HEK293 (cell line): ENCODE data around the gene ADNP.
A peak's percentile ranks its signal among the peaks of the same experiment; 100 is the strongest.

Source experiments
- CTCF ChIA-PET: fragments of 350-600 bp; formaldehyde crosslinking; extraction: SDS; loops from one replicate; lab custom pipeline; 2021; ENCODE audit warnings: antibody characterized with exemption; lab: Yijun Ruan, JAX
- POLR2A ChIA-PET: fragments of 300-600 bp; formaldehyde crosslinking; extraction: SDS; loops from one replicate; lab custom pipeline; 2020; ENCODE audit warnings: antibody characterized with exemption, inconsistent platforms; lab: Yijun Ruan, JAX
- H3K27ac ChIP-seq: fragments of 200-500 bp; sonication (Bioruptor generic); 2 replicates; pipeline ENCODE4 v1.5.1; 2014; ENCODE audit warnings: low read depth, low read length, control low read depth, inconsistent platforms; ENCODE audit errors: extremely low read depth
- H3K36me3 ChIP-seq, 2 experiments: fragments of 200-500 bp in 1 of 2; sonication (Bioruptor generic) in 1 of 2; 1 replicate in 1 of 2; 2 replicates in 1 of 2; pipeline ENCODE4 v1.5.1; 2014 to 2017; ENCODE audit warnings: inconsistent platforms in 2 of 2, low read length in 2 of 2; ENCODE audit not compliant: control insufficient read depth in 2 of 2, insufficient read depth in 1 of 2
- H3K4me1 ChIP-seq: fragments of 200-500 bp; sonication (Bioruptor generic); 2 replicates; pipeline ENCODE4 v1.5.1; 2014; ENCODE audit warnings: mild to moderate bottlenecking, low read length, inconsistent platforms; ENCODE audit not compliant: control insufficient read depth, insufficient read depth
- H3K4me3 ChIP-seq: 2 replicates; pipeline ENCODE4 v1.5.1; 2011; ENCODE audit warnings: low read depth, mild to moderate bottlenecking, control low read depth, low read length, moderate library complexity
- H3K9me3 ChIP-seq: fragments of 200-500 bp; sonication (Bioruptor generic); 2 replicates; pipeline ENCODE4 v1.5.1; 2014; ENCODE audit warnings: low read depth, low read length, inconsistent platforms; ENCODE audit not compliant: control insufficient read depth, insufficient read depth
- KLF8 ChIP-seq: fragments of 450-650 bp; formaldehyde crosslinking; IDR thresholded peaks from 2 replicates; pipeline ENCODE4 v1.5.1; 2016; ENCODE audit warnings: missing biosample characterization, missing genetic modification characterization
- ZBTB7A ChIP-seq: fragments of 450-650 bp; formaldehyde crosslinking; IDR thresholded peaks from 2 replicates; pipeline ENCODE4 v1.5.1; 2016; ENCODE audit warnings: low read depth, missing biosample characterization, missing genetic modification characterization
- ZNF2 ChIP-seq: fragments of 450-650 bp; formaldehyde crosslinking; IDR thresholded peaks from 2 replicates; pipeline ENCODE4 v1.5.1; 2016; ENCODE audit warnings: missing biosample characterization, missing genetic modification characterization
- ZNF214 ChIP-seq: fragments of 450-650 bp; formaldehyde crosslinking; IDR thresholded peaks from 2 replicates; pipeline ENCODE4 v1.5.1; 2017; ENCODE audit warnings: missing biosample characterization, mild to moderate bottlenecking, missing genetic modification characterization, borderline replicate concordance
- ZNF302 ChIP-seq: fragments of 450-650 bp; formaldehyde crosslinking; IDR thresholded peaks from 2 replicates; pipeline ENCODE4 v1.5.1; 2016; ENCODE audit warnings: missing biosample characterization, missing genetic modification characterization, low read depth
- ZNF354C ChIP-seq: fragments of 450-650 bp; formaldehyde crosslinking; IDR thresholded peaks from 2 replicates; pipeline ENCODE4 v1.5.1; 2016; ENCODE audit warnings: missing biosample characterization, missing genetic modification characterization, low read depth, borderline replicate concordance
- ZNF416 ChIP-seq: fragments of 450-650 bp; formaldehyde crosslinking; IDR thresholded peaks from 2 replicates; pipeline ENCODE4 v1.5.1; 2016; ENCODE audit warnings: missing biosample characterization, missing genetic modification characterization
- ZNF426 ChIP-seq: fragments of 450-650 bp; formaldehyde crosslinking; IDR thresholded peaks from 2 replicates; pipeline ENCODE4 v1.5.1; 2017; ENCODE audit warnings: missing biosample characterization, missing genetic modification characterization, mild to moderate bottlenecking, inconsistent platforms, moderate library complexity
- ZNF571 ChIP-seq: fragments of 450-650 bp; formaldehyde crosslinking; IDR thresholded peaks from 2 replicates; pipeline ENCODE4 v1.5.0; 2017; ENCODE audit warnings: missing biosample characterization, missing genetic modification characterization
- ZNF624 ChIP-seq: fragments of 450-650 bp; formaldehyde crosslinking; IDR thresholded peaks from 2 replicates; pipeline ENCODE4 v1.5.1; 2017; ENCODE audit warnings: missing biosample characterization, missing genetic modification characterization
- ZNF707 ChIP-seq: fragments of 450-650 bp; formaldehyde crosslinking; IDR thresholded peaks from 2 replicates; pipeline ENCODE4 v1.5.1; 2016; ENCODE audit warnings: missing biosample characterization, missing genetic modification characterization
- ZNF837 ChIP-seq: fragments of 450-650 bp; formaldehyde crosslinking; IDR thresholded peaks from 2 replicates; pipeline ENCODE4 v1.5.1; 2016; ENCODE audit warnings: missing biosample characterization, missing genetic modification characterization
- TF ChIP-seq, protein P1 (sequence below): fragments of 450-650 bp; formaldehyde crosslinking; IDR thresholded peaks from 2 replicates; pipeline ENCODE4 v1.5.1; 2016; ENCODE audit warnings: missing biosample characterization, missing genetic modification characterization
- TF ChIP-seq, protein P2 (sequence below): fragments of 450-650 bp; formaldehyde crosslinking; IDR thresholded peaks from 2 replicates; pipeline ENCODE4 v1.5.1; 2017; ENCODE audit warnings: missing biosample characterization, missing genetic modification characterization
- TF ChIP-seq, protein P3 (sequence below): fragments of 450-650 bp; formaldehyde crosslinking; optimal IDR thresholded peaks from 2 replicates; pipeline ENCODE3; 2016; ENCODE audit warnings: missing biosample characterization, mild to moderate bottlenecking, missing genetic modification characterization
- TF ChIP-seq, protein P4 (sequence below): fragments of 450-650 bp; formaldehyde crosslinking; conservative IDR thresholded peaks from 2 replicates; pipeline ENCODE4 v1.5.1; 2016; ENCODE audit warnings: low read depth, missing biosample characterization, missing genetic modification characterization
- TF ChIP-seq, protein P5 (sequence below): fragments of 450-650 bp; formaldehyde crosslinking; IDR thresholded peaks from 2 replicates; pipeline ENCODE4 v1.5.1; 2016; ENCODE audit warnings: missing biosample characterization, missing genetic modification characterization
- TF ChIP-seq, protein P6 (sequence below): IDR thresholded peaks from 2 replicates; pipeline ENCODE4 v1.6.1; 2011; ENCODE audit warnings: mild to moderate bottlenecking, low read depth, low read length, borderline replicate concordance

Gene ADNP

DNA sequence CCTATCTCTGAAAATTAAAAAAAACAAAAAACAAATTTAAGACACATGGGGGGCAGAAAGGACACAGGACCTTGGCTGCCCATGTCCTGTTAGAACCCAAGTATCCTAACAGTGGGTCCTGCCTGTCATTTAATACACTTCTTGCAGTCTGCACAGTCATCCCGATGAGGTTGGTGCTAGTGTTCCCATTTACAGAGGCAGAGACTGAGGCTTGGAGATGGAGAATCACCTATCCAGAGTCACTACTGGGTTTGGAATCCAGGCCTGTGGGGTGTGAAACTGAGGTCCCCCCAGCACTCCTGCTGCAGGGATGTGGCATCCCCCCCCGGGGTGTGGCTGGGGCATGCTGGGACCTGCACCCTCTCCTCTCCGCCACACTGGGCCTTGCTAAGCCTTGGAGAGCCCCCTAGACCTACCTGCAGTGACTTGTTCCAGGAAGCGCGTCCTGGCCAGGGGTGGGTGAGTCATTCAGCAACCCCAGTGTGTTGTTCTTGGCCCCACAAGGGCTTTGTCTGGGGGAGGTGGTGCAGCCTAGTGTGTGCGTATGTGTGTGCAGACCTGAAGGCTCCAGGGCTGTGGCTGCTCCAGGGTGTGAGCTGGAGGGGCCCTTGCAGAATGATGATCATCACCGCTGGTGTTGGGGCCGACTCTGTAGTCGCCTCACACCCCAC is 86.7 kb downstream of the ADNP start (continued):
- TF ChIP-seq, protein P1, sequence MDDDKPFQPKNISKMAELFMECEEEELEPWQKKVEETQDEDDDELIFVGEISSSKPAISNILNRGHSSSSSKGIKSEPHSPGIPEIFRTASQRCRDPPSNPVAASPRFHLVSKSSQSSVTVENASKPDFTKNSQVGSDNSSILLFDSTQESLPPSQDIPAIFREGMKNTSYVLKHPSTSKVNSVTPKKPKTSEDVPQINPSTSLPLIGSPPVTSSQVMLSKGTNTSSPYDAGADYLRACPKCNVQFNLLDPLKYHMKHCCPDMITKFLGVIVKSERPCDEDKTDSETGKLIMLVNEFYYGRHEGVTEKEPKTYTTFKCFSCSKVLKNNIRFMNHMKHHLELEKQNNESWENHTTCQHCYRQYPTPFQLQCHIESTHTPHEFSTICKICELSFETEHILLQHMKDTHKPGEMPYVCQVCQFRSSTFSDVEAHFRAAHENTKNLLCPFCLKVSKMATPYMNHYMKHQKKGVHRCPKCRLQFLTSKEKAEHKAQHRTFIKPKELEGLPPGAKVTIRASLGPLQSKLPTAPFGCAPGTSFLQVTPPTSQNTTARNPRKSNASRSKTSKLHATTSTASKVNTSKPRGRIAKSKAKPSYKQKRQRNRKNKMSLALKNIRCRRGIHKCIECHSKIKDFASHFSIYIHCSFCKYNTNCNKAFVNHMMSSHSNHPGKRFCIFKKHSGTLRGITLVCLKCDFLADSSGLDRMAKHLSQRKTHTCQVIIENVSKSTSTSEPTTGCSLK (tag by site-specific recombination): no peak
- TF ChIP-seq ZBTB7A (tag by site-specific recombination) (no peak), ZNF416 (tag by site-specific recombination) (no peak), ZNF624 (tag by site-specific recombination) (no peak), ZNF571 (no peak), ZNF2 (tag by site-specific recombination) (0 out of 2 replicates have a peak, but pooled peaks have one; percentile 33), KLF8 (tag by site-specific recombination) (no peak), ZNF707 (no peak), ZNF426 (no peak), ZNF837 (no peak), ZNF214 (tag by site-specific recombination) (no peak)
- TF ChIP-seq, protein P2, sequence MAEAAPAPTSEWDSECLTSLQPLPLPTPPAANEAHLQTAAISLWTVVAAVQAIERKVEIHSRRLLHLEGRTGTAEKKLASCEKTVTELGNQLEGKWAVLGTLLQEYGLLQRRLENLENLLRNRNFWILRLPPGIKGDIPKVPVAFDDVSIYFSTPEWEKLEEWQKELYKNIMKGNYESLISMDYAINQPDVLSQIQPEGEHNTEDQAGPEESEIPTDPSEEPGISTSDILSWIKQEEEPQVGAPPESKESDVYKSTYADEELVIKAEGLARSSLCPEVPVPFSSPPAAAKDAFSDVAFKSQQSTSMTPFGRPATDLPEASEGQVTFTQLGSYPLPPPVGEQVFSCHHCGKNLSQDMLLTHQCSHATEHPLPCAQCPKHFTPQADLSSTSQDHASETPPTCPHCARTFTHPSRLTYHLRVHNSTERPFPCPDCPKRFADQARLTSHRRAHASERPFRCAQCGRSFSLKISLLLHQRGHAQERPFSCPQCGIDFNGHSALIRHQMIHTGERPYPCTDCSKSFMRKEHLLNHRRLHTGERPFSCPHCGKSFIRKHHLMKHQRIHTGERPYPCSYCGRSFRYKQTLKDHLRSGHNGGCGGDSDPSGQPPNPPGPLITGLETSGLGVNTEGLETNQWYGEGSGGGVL (tag by site-specific recombination): peak; percentile 80
- TF ChIP-seq, protein P3, sequence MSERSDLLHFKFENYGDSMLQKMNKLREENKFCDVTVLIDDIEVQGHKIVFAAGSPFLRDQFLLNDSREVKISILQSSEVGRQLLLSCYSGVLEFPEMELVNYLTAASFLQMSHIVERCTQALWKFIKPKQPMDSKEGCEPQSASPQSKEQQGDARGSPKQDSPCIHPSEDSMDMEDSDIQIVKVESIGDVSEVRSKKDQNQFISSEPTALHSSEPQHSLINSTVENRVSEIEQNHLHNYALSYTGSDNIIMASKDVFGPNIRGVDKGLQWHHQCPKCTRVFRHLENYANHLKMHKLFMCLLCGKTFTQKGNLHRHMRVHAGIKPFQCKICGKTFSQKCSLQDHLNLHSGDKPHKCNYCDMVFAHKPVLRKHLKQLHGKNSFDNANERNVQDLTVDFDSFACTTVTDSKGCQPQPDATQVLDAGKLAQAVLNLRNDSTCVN (tag by site-specific recombination): no peak

DNA sequence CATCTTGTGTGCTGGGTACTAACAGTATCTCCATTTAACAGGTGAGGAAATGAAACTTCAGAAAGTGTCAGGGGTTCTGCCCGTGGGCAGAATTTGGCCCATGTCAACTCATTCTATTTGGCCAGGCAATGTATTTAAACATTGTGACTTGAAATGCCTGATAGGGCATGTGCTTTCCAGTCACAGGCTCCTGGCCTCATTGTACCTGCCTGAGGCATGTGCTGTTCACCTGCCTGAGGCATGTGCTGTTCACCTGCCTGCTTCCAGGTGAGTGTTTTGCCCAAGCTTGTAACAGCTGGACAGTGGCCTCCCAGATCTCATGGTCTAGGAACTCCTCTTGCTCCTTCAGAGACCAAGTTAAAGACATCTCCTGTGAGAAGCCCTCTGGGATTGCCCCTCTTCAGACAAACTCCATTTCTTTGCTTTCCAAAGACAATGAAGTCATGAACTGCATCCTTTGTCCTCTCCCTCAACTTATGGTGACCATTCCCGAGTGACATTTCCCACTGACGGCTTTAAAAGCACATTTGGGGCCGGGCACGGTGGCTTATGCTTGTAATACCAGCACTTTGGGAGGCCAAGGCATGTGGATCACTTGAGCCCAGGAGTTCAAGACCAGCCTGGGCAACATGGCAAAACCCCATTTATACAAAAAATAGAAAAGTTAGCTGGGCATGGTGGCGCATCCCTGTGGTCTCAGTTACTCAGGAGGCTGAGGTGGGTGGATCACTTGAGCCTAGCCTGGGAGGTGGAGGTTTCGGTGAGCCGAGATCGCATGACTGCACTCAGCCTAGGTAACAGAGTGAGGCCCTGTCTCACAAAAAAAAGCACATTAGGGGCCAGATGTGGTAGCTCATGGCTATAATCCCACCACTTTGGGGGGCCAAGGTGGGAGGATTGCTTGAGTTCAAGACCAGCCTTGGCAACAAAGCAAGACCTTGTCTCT is 87.6 kb downstream of the ADNP start:
- Histone ChIP-seq H3K4me1 (peaks cover 4% of the 10 kb centered on the region; the same call in 1 of the 2 replicates), H3K27ac (no peak overlapping the region), H3K36me3 (peaks cover 0 to 6% of the 10 kb centered on the region in 2 experiments; a peak in 1 of 3 replicates), H3K4me3 (no peak overlapping the region), H3K9me3 (no peaks in the 10 kb centered on the region)
- POLR2A ChIA-PET: no interaction called here
- CTCF ChIA-PET: interaction anchor here (0.7 kb wide), 1 partner anchor 56 kb away, joined by 3 read pairs; no protein-coding TSS in a partner anchor
- TF ChIP-seq, protein P4, sequence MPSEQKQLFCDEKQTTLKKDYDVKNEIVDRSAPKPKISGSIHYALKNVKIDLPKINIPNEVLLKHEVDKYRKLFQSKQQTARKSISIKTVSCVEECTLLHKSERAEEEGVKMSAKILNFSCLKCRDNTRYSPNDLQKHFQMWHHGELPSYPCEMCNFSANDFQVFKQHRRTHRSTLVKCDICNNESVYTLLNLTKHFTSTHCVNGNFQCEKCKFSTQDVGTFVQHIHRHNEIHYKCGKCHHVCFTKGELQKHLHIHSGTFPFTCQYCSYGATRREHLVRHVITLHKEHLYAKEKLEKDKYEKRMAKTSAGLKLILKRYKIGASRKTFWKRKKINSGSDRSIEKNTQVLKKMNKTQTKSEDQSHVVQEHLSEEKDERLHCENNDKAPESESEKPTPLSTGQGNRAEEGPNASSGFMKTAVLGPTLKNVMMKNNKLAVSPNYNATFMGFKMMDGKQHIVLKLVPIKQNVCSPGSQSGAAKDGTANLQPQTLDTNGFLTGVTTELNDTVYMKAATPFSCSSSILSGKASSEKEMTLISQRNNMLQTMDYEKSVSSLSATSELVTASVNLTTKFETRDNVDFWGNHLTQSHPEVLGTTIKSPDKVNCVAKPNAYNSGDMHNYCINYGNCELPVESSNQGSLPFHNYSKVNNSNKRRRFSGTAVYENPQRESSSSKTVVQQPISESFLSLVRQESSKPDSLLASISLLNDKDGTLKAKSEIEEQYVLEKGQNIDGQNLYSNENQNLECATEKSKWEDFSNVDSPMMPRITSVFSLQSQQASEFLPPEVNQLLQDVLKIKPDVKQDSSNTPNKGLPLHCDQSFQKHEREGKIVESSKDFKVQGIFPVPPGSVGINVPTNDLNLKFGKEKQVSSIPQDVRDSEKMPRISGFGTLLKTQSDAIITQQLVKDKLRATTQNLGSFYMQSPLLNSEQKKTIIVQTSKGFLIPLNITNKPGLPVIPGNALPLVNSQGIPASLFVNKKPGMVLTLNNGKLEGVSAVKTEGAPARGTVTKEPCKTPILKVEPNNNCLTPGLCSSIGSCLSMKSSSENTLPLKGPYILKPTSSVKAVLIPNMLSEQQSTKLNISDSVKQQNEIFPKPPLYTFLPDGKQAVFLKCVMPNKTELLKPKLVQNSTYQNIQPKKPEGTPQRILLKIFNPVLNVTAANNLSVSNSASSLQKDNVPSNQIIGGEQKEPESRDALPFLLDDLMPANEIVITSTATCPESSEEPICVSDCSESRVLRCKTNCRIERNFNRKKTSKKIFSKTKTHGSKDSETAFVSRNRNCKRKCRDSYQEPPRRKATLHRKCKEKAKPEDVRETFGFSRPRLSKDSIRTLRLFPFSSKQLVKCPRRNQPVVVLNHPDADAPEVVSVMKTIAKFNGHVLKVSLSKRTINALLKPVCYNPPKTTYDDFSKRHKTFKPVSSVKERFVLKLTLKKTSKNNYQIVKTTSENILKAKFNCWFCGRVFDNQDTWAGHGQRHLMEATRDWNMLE (tag by site-specific recombination): no peak
- TF ChIP-seq ZNF354C (tag by site-specific recombination) (no peak), ZNF302 (tag by site-specific recombination) (no peak)
- TF ChIP-seq, protein P5, sequence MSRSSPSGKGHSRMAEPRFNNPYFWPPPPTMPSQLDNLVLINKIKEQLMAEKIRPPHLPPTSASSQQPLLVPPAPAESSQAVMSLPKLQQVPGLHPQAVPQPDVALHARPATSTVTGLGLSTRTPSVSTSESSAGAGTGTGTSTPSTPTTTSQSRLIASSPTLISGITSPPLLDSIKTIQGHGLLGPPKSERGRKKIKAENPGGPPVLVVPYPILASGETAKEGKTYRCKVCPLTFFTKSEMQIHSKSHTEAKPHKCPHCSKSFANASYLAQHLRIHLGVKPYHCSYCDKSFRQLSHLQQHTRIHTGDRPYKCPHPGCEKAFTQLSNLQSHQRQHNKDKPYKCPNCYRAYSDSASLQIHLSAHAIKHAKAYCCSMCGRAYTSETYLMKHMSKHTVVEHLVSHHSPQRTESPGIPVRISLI (tag by site-specific recombination): no peak
- TF ChIP-seq, protein P6, sequence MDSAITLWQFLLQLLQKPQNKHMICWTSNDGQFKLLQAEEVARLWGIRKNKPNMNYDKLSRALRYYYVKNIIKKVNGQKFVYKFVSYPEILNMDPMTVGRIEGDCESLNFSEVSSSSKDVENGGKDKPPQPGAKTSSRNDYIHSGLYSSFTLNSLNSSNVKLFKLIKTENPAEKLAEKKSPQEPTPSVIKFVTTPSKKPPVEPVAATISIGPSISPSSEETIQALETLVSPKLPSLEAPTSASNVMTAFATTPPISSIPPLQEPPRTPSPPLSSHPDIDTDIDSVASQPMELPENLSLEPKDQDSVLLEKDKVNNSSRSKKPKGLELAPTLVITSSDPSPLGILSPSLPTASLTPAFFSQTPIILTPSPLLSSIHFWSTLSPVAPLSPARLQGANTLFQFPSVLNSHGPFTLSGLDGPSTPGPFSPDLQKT: no peak
